Stimulated activated CD4-positive, alpha-beta T cell treated with anti-CD3 and anti-CD28 coated beads, Interleukin-12 subunit alpha, Interleukin-12 subunit beta, amount 100 ng/mL, for 4 hours (primary cell): ENCODE results near the gene TMEM208.

Experiments used
- DNase-seq: peaks from one replicate; pipeline ENCODE4 v3.0.0-alpha.2; 2020

Gene TMEM208

DNA sequence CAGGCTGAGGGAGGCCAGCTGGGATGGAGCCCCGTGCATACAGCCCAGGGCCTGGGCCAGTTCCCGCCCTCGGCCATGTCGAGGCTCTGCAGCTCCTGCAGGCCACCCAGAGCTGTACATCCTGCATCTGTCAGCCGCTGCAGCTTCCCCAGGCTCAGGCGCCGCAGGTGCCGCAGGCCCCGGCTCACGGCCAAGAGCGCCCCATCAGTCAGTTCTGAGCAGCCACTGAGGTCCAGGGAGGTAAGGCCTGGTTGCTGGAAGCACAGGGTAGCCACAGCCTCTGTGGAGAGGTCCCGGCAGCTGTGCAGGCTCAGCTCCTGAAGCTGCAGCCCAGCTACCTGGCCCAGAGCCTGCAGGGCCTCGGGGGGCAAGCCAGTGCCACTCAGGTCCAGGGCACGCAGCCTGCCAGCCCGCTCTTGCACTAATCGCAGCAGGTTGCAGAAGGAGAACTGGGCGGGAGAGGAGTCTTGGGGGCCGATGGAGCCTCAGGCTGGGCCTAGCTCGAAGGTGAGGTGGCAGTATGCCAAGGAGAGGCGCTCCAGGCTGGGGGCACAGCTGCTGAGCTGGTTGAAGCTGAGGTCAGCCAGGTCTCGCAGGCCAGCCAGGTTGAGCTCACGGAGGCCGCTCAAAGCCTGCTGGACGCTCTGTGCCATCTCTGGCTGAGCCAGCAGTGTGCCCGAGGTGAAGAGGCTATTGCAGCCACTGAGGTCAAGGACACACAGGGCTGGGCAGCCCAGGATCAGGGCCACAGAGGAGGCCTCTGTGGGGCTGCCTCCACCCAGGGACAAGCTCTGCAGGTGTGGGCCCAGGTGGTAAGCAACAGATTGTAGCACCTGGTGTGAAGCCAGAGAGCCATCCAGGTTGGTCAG lies 16.6 kb upstream of the TMEM208 start:
- DNase-seq: no peak

DNA sequence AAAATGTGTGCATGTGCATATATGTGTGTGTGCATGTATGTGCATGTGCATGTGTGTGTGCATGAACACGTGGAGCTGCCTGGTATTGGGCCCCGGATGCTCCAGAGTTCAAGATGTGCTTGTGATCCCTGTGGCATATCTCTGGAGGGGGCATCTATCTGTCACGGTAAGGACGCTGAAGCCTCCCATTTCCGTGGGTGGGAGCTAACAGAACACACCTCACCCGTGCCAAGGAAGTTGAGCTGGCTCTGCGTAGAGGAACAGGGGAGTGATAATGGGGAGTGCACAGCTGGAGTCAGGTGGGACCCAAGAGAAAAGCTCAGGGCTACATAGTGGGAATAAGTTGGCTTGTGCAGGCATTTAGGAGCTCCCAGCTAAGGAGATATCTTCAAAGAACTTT lies 15.3 kb upstream of the TMEM208 start:
- no peak for DNase-seq

DNA sequence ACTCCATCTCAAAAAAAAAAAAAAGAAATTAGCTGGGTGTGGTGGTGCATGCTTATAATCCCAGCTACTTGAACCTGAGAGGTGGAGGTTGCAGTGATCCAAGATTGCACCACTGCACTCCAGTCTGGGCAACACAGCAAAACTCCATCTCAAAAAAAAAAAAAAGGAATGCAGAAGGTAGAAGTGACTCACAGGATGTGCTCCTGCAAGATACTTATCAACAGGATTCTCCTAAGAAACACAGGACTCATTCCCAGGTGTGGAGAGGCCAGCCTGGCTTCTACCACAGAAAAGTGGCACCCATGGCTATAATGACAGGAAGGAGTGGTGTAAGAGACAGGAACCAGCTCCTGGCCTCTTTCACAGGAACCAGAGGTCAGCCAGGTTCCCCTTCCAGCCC lies 14.2 kb upstream of the TMEM208 start:
- DNase-seq: no peak

GRCh38 chr16:67213197-67214019 lies 13.5 kb upstream of the TMEM208 start:
- no peak for DNase-seq

GRCh38 chr16:67215706-67216105 lies 11.2 kb upstream of the TMEM208 start:
- DNase-seq: no peak

- DNase-seq: no peak
Measured at GRCh38 chr16:67216612-67217490, 10.1 kb upstream of the TMEM208 start.

GRCh38 chr16:67223992-67224391 lies 2.9 kb upstream of the TMEM208 start:
- DNase-seq: no peak

GRCh38 chr16:67226295-67226803 lies 581 bp upstream of the TMEM208 start:
- no peak for DNase-seq

DNA sequence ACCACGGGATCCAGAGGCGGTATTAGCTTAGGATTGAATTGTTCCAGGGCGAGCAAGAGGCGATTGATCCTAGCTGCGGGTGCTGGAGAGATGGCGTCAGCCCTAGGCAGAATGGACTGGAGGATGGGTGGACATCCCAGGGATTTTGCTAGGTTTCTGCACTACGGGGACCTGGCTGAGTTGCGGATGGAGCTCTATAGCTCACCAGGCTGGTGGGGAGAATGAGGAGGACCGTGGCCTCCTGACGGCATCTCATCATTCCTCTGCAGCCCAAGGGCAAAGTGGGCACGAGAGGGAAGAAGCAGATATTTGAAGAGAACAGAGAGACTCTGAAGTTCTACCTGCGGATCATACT lies 614 bp downstream of the TMEM208 start:
- no peak for DNase-seq

DNA sequence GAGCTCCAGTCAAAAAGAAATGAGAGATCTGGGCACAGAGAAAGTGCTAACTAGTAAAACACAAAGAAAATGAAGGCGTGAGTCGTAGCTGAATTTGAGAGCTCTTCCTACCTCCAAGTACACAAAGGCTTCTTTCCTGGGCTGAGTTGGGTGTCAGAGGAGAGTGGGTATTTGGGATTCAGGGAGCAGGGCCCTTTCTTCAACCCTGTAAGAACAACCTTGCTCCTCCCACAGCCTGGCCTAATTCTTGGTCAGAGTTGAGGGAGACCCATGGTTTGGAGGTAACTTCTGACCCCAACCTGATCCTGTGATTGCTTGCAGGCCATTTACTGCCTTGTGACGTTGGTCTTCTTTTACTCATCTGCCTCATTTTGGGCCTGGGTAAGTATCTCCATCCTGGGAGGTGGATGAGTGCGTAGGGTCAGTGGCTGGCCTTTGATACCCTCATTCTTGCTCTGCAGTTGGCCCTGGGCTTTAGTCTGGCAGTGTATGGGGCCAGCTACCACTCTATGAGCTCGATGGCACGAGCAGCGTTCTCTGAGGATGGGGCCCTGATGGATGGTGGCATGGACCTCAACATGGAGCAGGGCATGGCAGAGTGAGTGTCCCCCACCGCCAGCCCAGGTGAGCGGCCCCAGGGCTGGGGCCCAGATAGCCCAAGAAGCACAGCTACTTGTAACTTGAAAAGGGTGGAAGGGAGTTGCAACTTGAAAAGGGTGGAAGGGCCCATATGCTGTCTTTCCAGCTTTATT lies 1.3 kb downstream of the TMEM208 start:
- DNase-seq: no peak

GRCh38 chr16:67228905-67229304 lies 2.0 kb downstream of the TMEM208 start:
- no peak for DNase-seq

- DNase-seq: no peak
Measured at GRCh38 chr16:67229906-67230808, 3.2 kb downstream of the TMEM208 start.

- DNase-seq: no peak
Measured at GRCh38 chr16:67230809-67231660, 4.1 kb downstream of the TMEM208 start.

DNA sequence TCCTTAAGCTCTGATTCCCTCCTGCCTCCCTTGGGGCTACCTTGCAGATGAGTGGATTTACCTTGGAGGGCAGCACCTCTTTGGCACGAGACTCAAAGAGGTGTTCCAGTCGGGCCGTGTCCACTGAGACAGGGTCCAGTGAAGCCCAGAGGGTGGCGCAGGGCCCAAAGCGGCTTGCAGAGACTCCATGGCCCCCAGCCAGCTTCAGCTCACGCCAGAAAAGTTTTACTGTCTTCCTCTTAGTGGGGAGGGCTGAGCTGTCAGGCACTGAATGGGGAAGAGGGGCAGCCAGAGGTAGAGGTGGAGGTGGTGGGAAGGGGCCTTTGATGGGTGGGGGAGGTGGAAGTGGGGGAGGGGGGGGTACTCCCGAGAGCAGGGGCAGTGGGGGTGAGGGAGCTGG lies 6.7 kb downstream of the TMEM208 start:
- DNase-seq: no peak

GRCh38 chr16:67234180-67234597 lies 7.3 kb downstream of the TMEM208 start:
- no peak for DNase-seq

DNA sequence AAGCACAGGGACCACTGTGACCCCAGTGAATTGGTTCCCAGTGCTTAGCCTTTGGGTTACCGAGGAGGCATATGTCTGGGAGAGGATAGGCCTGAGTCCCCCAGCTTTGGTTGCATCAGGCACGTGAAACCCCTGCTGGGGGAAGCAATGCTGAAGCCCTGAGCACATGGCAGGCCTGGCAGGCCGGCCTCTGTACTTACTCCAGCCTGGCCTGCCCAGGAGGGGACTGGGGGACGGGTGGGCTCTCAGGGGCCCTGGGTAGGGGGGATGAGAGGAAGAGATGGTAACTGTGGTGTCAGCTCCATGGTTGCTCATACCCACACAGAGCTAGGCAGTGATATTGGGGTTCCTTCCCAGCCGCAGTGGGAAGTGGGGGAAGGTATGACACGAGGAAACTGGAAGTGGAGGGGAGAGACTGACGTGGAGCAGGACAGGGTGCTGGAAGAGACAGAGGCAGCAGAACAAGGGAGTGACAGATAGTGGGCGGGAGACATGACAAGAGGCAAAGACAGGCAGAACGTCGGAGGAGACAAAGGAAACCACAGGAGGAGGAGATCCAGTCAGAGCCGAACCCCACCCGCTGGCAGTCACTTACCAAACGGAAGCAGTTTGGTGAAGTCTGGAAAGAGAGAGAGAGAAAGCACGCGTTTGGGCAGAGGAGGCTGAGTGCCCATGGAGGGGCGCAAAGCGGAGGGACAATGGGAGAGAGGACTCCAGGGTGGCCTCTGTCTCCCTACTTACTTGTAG lies 9.1 kb downstream of the TMEM208 start:
- no peak for DNase-seq

DNA sequence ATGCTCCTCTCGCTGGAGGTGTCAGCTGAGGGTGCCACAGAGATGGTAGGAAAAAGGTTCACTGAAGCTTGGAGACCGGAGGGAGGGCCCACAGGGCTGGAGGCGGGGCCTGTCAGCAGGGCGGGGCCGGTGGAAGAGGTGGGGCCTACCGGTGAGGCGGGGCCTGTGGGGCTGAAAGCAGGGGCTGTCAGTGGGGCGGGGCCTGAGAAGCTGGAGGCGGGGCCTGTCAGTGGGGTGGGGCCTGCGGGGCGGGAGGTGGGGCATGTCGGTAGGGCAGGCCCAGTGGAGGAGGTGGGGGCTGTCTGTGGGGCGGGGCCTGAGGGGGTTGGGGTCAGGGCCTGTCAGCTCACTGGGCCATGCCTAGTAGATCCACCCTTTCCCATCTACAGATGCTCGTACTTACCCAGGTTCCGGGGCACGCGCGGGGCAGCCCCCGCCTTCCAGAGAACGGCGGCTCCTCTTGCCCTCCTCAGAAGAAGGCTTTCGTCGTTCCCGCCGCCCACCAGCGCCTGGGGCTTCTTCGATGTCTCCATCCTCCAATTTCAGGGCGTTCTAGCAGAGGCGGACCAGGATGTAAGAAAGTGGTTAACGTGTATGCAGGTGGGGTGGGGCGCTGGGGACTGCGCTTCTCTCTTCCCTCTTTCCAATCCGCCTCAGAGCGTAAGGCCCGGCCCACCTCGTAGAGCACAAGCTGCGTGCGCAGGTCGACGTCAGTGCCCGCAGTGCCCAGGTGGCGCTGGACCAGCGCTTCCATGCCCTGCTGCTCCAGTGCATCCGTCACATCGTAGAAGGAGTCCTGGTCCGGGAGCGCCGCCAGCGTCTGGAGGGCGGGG lies 9.8 kb downstream of the TMEM208 start:
- DNase-seq: peak; percentile 66
